Thyroid gland (tissue), 4 donors: ENCODE measurements around the gene PLIN5.

Experiments
- CTCF ChIP-seq, 6 experiments: fragments of 200-600 bp in 3 of 6; fragments of 450-650 bp in 3 of 6; sonication (generic) in 3 of 6; IDR thresholded peaks; one replicate each; pipeline ENCODE4 v1.5.1; 2016 to 2019; ENCODE audit warnings: antibody characterized with exemption in 6 of 6, mild to moderate bottlenecking in 2 of 6, inconsistent platforms in 1 of 6, moderate library complexity in 1 of 6
- POLR2A ChIP-seq, 2 donors: fragments of 450-650 bp; IDR thresholded peaks; one replicate each; pipeline ENCODE4 v1.6.1; 2017; ENCODE audit warnings: antibody characterized with exemption in 2 of 2, mild to moderate bottlenecking in 2 of 2, moderate library complexity in 1 of 2

- no peak for TF ChIP-seq CTCF (IDR thresholded peaks at IDR 0.05)
- no peak for TF ChIP-seq POLR2A (IDR thresholded peaks at IDR 0.05)
Measured at GRCh38 chr19:4493929-4494690, 40.9 kb downstream of the PLIN5 start.
